Common myeloid progenitor, CD34-positive (primary cell): ENCODE results near the gene C12orf54. TPM values are rescaled to one million over a fixed set of nuclear protein-coding genes. Genes with fewer than 3 reads are reported as not detected.
"Not testable (repeated sequence)": the region's sequence is repeated elsewhere in the genome, so short reads cannot be mapped to it uniquely, and the experiment has no call there.

Experiments
- CTCF ChIA-PET: fragments of 350-600 bp; sonication (Branson Sonifier 250); formaldehyde crosslinking; loops from one replicate; lab custom pipeline; 2021; ENCODE audit warnings: antibody characterized with exemption; lab: Charles Lee
- POLR2A ChIA-PET: fragments of 350-600 bp; sonication (Branson Sonifier 250); formaldehyde crosslinking; loops from one replicate; lab custom pipeline; 2021; ENCODE audit warnings: antibody characterized with exemption; lab: Charles Lee
- DNase-seq, 3 donors: peaks; one replicate each; pipeline versions ENCODE4 v3.0.0 to v3.0.0-alpha.2; 2013
- H3K27ac ChIP-seq, 2 experiments: 1 replicate in 1 of 2; 2 replicates in 1 of 2; pipeline ENCODE4 v1.7.0; 2013; ENCODE audit warnings: inconsistent platforms in 2 of 2, low read length in 2 of 2, mild to moderate bottlenecking in 2 of 2, low read depth in 1 of 2, moderate library complexity in 1 of 2; ENCODE audit not compliant: severe bottlenecking in 2 of 2, insufficient read depth in 1 of 2, poor library complexity in 1 of 2
- H3K27me3 ChIP-seq, 5 experiments: replicated peaks in 2 of 5; 1 replicate in 3 of 5; 2 replicates in 2 of 5; pipeline versions ENCODE4 v1.6.1 to v1.7.0; 2013; ENCODE audit warnings: low read length in 4 of 5, mild to moderate bottlenecking in 2 of 5, moderate library complexity in 2 of 5, inconsistent platforms in 1 of 5; ENCODE audit not compliant: insufficient read depth in 5 of 5, control insufficient read depth in 4 of 5
- H3K36me3 ChIP-seq, 4 experiments: 1 replicate in 2 of 4; 2 replicates in 2 of 4; pipeline versions ENCODE4 v1.6.1 to v1.7.0; 2013; ENCODE audit warnings: low read length in 3 of 4, control low read depth in 1 of 4, mild to moderate bottlenecking in 1 of 4; ENCODE audit not compliant: control insufficient read depth in 4 of 4, insufficient read depth in 4 of 4
- H3K4me1 ChIP-seq, 4 experiments: 1 replicate in 3 of 4; 2 replicates in 1 of 4; pipeline versions ENCODE4 v1.6.1 to v1.7.1; 2013; ENCODE audit warnings: low read length in 3 of 4, mild to moderate bottlenecking in 3 of 4, control low read depth in 1 of 4, inconsistent platforms in 1 of 4, moderate library complexity in 1 of 4; ENCODE audit not compliant: control insufficient read depth in 4 of 4, insufficient read depth in 4 of 4; ENCODE audit errors: control extremely low read depth in 1 of 4
- H3K4me3 ChIP-seq, 7 experiments: 1 replicate in 4 of 7; 2 replicates in 3 of 7; pipeline versions ENCODE4 v1.5.1 to v1.7.0; 2013; ENCODE audit warnings: mild to moderate bottlenecking in 7 of 7, low read length in 6 of 7, moderate library complexity in 6 of 7, inconsistent platforms in 2 of 7, low read depth in 2 of 7, control low read depth in 1 of 7; ENCODE audit not compliant: insufficient read depth in 4 of 7, control insufficient read depth in 1 of 7; ENCODE audit errors: extremely low read depth in 1 of 7
- H3K9me3 ChIP-seq, 5 experiments: 1 replicate in 4 of 5; 2 replicates in 1 of 5; pipeline versions ENCODE4 v1.6.1 to v1.7.1; 2013; ENCODE audit warnings: low read length in 4 of 5, mild to moderate bottlenecking in 2 of 5, inconsistent platforms in 1 of 5, low read depth in 1 of 5, moderate library complexity in 1 of 5; ENCODE audit not compliant: control insufficient read depth in 4 of 5, insufficient read depth in 2 of 5; ENCODE audit errors: control extremely low read depth in 1 of 5
- WGBS: methylation state at CpG from one replicate; pipeline ENCODE4 v1.1.5; 2013; ENCODE audit not compliant: insufficient coverage; 5-methylcytosine and 5-hydroxymethylcytosine counted together
- polyA plus RNA-seq: library from polyadenylated mRNA; unstranded; fragments of 120-200 nt; gene quantifications from one replicate; pipeline ENCODE4 v1.2.1, GENCODE V29; 2013

The C12orf54 gene
- polyA plus RNA-seq, result 0.12 TPM

DNA sequence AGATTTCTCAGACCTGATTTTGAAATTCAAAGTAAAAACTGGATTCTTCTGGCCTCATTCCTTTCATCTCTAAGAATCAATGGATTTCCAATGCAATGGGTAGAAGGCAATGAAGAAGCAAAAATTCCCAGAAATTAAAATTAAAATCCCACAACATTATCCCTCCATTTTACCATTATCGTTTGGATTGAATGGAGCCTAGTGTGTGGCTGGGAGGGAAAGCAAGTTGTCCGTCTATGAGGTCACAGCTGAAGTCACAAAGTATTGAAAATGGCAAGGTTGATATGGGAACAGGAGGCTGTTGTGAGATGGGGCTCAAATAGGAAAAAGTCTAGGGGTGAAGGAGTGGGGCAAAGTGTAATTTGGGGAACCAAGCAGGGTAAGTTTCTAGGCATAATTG, at the start of gene C12orf54:
C12orf54 (plus strand) TSS at position 301 of the 400 bp plus-strand sequence. CDS start 799 bp downstream, outside the sequence.
- DNase-seq, result no peak
- H3K4me1 ChIP-seq, result no peaks in the 10 kb centered on the region
- CTCF ChIA-PET, result no interaction called here
- POLR2A ChIA-PET, result no interaction called here
- peaks cover 0 to 6% (median 1%) of the 10 kb centered on the region in 5 experiments for H3K27me3 ChIP-seq
- no peak within 1 kb of the TSS for H3K4me3 ChIP-seq
- no CpG with 5 or more reads among the region's 2 CpGs for WGBS
- H3K36me3 ChIP-seq, result no peaks in the 10 kb centered on the region
- H3K27ac ChIP-seq, result no peak within 1 kb of the TSS
- no peaks in the 10 kb centered on the region for H3K9me3 ChIP-seq

DNA sequence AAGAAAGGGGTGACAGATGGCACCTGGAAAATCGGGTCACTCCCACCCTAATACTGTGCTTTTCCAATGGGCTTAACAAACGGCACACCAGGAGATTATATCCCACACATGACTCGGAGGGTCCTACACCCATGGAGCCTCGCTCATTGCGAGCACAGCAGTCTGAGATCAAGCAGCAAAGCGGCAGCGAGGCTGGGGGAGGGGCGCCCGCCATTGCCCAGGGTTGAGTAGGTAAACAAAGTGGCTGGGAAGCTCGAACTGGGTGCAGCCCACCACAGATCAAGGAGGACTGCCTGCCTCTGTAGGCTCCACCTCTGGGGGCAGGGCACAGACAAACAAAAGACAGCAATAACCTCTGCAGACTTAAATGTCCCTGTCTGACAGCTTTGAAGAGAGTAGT, 48.3 kb upstream of the C12orf54 start:
- H3K36me3 ChIP-seq, H3K9me3 ChIP-seq, H3K27ac ChIP-seq, H3K4me1 ChIP-seq, CTCF ChIA-PET, DNase-seq, H3K27me3 ChIP-seq, H3K4me3 ChIP-seq: not testable (repeated sequence)
- 87% methylated on average over 8 of the region's 10 CpGs for WGBS
- POLR2A ChIA-PET, result interaction anchor here (0.6 kb wide), 1 partner anchor 107 kb away, joined by 3 read pairs; no protein-coding TSS in a partner anchor

DNA sequence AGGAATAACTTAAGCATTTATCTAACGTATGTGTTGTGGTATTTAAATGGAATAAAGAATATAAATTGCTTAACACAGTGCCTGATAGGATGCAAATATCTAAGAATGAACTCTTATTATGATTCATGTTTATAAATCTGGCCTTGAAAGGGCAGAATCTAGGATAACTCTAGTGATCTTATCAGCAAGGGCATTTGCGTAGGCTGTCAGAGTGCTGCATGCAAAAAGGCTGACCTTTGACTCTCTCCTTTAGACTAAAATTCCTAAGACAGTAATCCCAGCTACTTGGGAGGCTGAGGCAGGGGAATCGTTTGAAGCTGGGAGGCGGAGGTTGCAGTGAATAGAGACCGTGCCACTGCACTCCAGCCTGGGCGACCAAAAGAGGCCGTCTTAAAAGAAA, 41.2 kb upstream of the C12orf54 start:
- 70% methylated on average over 2 of the region's 7 CpGs for WGBS
- Histone ChIP-seq H3K4me3 (no peak overlapping the region), H3K27me3 (peaks cover 0 to 2% (median 0%) of the 10 kb centered on the region in 5 experiments), H3K36me3 (no peaks in the 10 kb centered on the region), H3K9me3 (no peaks in the 10 kb centered on the region), H3K4me1 (no peaks in the 10 kb centered on the region), H3K27ac (no peak overlapping the region)
- no peak for DNase-seq
- POLR2A ChIA-PET, result no interaction called here
- CTCF ChIA-PET, result no interaction called here

DNA sequence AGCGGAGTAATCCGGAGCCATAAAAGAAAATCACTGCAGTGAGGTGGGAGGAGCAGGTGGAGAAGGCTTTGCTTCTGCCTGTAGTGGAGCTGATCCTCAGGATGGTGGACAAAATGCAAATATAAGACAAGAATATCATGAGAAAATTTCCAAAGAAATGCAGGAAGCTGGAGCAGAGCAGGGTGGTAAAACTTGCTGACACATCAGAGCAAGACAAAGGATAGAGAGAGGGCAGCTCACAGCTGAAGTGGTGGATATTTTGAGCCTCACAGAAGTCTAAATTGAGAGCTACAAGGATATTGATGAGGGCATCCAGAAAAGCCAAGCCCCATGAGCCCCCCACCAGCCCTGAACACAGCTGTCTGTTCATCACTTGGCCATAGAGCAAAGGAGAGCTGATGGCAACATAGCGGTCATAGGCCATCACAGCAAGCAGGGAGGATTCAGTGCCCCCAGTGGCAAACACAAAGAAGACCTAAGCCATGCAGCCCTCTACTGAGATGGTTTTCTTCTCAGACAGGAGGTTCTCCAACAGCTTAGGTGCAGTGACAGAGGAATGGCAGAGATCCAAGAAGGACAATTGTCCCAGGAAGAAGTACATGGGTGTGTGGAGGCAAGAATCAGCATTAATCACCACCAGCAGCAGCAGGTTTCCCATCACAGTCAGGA, 40.0 kb upstream of the C12orf54 start:
- Histone ChIP-seq H3K36me3 (no peaks in the 10 kb centered on the region), H3K27ac (no peak overlapping the region), H3K27me3 (peaks cover 0 to 2% (median 0%) of the 10 kb centered on the region in 5 experiments), H3K9me3 (no peaks in the 10 kb centered on the region), H3K4me1 (no peaks in the 10 kb centered on the region), H3K4me3 (no peak overlapping the region)
- 100% methylated on average over 2 of the region's 3 CpGs for WGBS
- ChIA-PET CTCF (interaction anchor here (0.8 kb wide), 1 partner anchor 10 kb away, joined by 3 read pairs; no protein-coding TSS in a partner anchor), POLR2A (no interaction called here)
- DNase-seq, result peak in 1 of 3 donors; percentile 10

DNA sequence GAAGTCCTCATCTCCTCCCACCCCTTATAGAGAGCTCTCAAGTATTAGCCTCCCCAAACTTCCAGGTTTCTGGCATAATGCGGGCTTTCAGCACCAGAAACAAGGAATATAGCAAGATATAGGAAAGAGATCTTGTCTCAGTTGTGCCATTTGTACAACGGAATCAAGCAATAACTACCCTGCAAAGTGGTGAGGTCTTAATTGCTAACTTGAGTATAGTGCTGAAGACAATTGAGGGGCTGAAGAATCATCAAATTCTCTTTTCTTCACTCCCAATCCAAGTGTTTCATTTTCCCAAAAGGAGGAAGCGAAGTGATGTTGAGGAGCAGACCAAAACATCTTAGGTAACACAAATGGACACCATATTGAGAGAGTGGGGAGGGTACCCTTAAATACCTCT, 36.8 kb upstream of the C12orf54 start:
- Histone ChIP-seq H3K4me1 (no peaks in the 10 kb centered on the region), H3K27me3 (peaks cover 0 to 2% (median 0%) of the 10 kb centered on the region in 5 experiments), H3K9me3 (peaks cover 0 to 3% (median 0%) of the 10 kb centered on the region in 5 experiments), H3K4me3 (no peak overlapping the region), H3K36me3 (no peaks in the 10 kb centered on the region), H3K27ac (no peak overlapping the region)
- DNase-seq, result no peak
- 100% methylated on average over 1 of the region's 3 CpGs for WGBS
- CTCF ChIA-PET, result no interaction called here
- POLR2A ChIA-PET, result no interaction called here

DNA sequence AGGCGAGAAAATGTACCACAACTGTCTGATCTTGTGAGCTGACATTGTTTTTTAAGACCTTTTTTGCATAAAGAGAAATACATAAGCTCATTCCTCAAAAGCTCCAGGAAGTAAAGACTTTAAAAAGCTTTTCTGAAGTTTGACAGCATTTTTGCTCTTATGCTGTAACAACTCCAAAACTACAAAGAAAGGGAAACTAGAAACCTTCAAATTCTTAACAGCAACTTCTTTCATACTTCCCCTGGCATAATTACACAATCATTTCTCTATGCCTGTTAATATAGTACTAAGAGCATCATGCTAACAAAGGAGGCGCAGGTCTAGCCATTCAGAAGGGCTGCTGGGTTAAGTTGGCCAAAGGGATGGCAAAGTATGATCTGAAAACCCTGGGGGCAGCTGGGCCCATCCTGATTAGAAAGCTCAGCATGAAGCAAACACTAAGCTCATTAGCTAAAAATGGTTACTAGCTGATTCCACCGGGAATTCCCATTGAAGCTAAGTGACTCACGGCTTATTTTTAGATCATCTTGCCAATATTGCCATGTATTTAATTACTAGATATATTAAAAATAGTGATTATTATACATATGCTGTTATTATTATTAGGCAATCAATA, 36.0 kb upstream of the C12orf54 start:
- Histone ChIP-seq H3K4me1 (no peaks in the 10 kb centered on the region), H3K36me3 (no peaks in the 10 kb centered on the region), H3K27ac (no peak overlapping the region), H3K27me3 (peaks cover 0 to 2% (median 0%) of the 10 kb centered on the region in 5 experiments), H3K4me3 (no peak overlapping the region), H3K9me3 (peaks cover 0 to 3% (median 0%) of the 10 kb centered on the region in 5 experiments)
- ChIA-PET POLR2A (no interaction called here), CTCF (no interaction called here)
- WGBS, result 100% methylated on average over 1 of the region's 4 CpGs
- no peak for DNase-seq

DNA sequence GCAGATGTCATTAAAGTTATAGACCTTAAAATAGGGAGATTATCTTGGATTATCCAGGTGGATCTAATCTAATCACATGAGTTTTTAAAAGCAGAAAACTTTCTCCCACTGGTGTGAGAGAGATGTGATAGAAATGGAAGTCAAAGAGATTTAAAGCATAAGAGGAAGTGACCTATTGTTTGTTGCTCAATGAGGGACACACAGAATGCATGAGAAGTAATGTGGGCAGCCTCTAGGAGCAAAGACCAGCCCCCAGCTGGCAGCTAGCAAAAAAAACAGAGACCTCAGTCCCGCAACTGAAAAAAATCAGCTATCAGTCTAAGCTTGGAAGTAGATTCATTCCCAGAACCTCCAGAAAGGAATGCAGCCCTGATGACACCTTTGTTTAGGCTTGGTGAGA, 34.5 kb upstream of the C12orf54 start:
- H3K27me3 ChIP-seq, result no peaks in the 10 kb centered on the region
- DNase-seq, result no peak
- 100% methylated on average over 1 of the region's 1 CpG for WGBS
- H3K36me3 ChIP-seq, result no peaks in the 10 kb centered on the region
- ChIA-PET CTCF (no interaction called here), POLR2A (interaction anchor here (0.6 kb wide), 1 partner anchor 1416 kb away, joined by 3 read pairs; no protein-coding TSS in a partner anchor)
- H3K27ac ChIP-seq, result no peak overlapping the region
- H3K4me3 ChIP-seq, result no peak overlapping the region
- H3K4me1 ChIP-seq, result no peaks in the 10 kb centered on the region
- peaks cover 0 to 3% (median 0%) of the 10 kb centered on the region in 5 experiments for H3K9me3 ChIP-seq
